Hematopoietic multipotent progenitor cell treated with erythropoietin and hydrocortisone succinate and interleukin-3 and kit ligand, for 6 days (in vitro differentiated cells): ENCODE measurements around the gene F12.
"Not testable (repeated sequence)": the region's sequence is repeated elsewhere in the genome, so short reads cannot be mapped to it uniquely, and the experiment has no call there.

ENCODE experiments used
- DNase-seq: peaks from one replicate; pipeline ENCODE4 v3.0.0-alpha.2; 2015

The F12 gene

DNA sequence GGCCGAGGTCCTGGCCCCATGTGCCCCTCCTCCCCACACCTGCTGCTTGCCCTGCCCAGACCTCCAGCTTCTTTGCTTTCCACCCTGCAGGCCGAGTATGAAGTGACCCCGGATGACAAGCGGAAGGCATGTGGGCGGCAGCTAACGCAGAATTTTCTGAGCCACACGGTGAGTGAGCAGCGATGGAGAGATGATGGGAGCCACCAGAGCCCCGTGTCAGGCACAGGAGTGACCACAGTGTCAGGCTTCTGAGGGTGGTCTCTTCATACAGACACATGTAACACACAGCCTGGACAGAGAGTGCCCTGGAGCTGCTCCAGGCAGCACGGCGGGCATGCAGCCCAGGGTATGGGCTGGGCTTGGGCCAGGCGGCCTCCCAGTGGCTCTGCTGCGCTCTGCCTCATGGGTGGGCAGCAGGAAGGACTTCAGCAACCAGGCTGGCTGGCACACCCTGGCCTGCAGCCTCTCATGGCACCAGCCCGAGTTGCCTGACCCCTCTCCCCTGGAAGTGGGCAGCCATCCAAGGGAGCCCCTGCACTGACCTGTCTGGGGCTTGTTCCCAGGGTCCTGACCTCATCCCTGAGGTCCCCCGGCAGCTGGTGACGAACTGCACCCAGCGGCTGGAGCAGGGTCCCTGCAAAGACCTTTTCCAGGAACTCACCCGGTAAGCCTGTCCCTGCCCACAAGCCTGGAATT, 22.9 kb upstream of the F12 start:
- no peak for DNase-seq

DNA sequence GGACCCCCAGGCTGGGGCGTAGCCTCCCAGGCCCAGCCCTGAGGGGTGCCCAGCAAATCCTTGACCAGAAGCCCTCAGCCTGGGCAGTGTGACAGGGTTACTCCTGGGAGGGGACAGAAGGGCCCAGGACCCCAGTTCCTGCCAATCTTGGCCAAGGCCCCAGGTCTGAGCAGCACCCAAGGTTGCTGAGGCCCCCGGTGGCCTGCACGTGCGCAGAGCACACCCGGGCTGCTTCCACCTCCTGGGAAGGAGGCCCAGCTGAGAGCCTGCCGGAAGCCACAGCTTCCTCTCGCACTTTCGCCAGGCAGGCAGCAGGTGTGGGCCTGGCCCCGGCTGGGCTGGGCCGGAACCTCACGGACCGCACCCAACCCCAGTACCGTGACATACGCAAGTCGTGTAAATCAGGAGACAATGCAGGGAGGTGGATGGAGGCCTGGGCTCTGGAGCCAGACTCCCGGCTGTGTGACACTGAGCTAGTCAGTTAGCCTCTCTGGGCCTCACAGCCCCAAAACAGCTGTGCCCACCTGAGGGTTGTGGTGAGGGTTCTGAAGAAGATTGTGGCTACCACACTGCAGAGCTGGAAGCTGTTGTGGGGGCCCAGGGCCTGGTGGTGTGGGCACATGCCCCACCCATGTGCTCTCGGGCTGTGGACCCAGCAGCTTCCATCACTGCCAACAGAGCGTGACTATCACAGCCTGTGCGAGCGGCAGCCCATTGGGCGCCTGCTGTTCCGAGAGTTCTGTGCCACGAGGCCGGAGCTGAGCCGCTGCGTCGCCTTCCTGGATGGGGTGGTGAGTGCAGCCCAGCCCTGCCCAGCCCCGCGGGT, 22.2 kb upstream of the F12 start:
- DNase-seq = no peak

DNA sequence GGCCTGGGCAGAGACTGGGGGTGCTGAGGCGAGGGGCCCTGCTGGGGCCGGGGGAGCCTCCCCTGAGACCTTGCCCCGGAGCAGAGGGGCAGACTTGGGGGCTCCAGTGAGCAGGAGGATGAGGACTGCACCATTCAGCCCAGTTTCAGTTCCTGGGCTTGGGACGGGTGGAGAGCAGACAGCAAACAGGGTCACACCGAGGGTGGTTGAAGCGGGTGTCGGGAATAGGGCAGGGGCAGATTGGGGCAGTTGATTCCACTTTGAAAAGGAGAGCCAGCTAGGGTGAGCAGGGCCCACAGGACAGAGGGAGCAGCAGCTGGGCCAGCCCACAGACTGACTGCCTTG, 21.6 kb upstream of the F12 start:
- no peak for DNase-seq

DNA sequence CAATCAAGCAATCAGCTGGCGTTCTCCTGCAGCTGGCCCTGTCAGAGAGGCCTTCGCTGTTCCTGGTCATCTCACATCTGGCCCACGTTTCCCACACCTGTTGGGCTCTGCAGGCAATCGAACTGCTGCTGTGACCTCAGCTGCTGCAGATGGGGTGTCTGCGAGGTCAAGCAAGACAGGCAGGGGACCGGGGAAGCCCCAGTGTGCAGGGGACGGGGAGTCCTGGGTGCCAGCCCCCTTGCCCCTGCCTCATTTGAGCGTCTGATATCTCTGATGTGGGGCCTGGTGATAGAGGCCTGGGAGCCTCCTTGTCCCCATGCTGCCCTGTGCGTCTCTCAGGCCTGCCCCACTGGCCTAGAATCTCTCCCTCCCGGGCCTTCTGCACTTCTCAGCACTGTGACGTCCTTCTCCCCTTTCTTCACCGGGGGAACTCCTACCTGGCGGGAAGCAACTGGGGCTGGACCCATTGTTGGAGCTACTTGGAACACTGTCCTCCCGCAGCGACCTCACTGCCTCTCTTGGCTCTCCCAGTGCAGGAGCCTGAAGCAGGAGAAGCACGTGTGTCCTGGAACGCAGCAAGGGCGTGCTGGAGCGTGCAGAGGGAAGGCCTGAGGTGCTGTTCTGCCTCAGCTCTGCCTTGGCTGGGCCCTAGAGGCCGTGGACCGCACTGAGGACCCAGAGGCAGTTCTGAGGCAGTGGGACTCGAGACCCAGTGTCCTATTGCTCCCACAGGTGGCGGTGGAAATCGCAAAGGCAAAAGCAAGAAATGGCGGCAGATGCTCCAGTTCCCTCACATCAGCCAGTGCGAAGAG, 21.0 kb upstream of the F12 start:
- no peak for DNase-seq

DNA sequence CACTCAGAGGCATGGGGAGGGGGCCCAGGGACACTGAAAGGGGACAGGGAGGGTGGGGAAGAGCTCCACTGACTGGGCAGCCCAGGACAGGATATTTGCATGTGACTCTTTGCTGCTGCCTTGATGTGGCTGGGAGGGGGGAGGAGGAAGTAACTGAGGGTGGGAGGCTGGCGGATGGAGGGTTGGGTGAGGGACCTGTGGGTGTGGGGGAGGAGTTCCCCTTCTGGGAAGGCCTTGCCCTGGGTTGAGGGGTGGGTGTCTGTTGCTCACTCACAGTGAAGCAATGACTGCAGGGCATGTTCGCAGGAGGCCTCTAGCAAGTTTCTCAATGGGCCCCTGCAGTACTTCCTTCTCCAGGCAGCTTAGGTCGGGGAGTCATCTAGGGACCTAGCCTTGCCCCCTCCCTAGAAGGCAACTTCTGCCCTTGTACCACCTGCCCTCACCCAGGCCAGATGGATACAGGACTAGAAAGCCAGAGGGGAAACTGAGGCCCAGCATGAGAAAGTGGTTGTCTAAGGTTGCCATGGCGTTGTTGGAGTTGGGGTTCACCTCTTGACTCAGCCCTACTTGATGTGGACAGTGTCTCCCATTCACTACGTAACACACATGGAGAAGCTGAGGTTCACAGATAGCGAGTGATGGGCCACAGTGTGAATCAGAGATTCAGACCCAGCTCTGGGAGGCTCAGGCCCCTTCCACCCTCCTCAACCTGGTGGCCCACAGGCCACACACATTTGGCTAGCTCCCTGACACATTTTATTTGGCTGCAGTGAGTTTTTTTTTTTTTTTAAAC, 20.1 kb upstream of the F12 start:
- DNase-seq = peak; percentile 81

DNA sequence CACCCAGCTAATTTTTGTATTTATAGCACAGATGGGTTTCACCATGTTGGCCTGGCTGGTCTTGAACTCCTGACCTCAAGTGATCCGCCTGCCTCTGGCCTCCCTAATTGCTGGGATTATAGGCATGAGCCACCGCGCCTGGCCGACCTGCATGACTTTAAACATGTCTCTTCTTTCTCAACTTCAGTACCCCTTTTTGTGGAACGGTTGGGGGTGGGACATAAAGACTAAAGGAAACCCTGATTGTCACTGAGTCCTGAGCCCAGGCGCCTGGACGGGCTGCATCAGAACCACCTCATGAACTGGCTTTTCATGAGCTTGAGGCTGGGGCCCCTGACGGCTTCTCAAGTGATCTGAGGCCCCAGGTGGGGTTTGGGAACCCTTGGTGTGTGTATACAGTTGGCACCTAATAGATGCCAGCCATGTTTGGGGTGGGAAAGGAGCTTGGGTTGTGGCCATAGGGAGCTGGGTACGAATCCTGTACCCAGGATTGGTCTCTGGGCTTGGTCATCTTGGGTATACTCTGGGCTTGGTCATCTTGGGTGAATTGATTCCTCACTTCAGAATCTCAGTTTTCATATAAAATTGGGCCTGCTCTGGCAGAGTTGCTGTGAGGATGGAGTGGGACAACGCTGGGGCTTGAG, 19.3 kb upstream of the F12 start:
- DNase-seq = no peak

DNA sequence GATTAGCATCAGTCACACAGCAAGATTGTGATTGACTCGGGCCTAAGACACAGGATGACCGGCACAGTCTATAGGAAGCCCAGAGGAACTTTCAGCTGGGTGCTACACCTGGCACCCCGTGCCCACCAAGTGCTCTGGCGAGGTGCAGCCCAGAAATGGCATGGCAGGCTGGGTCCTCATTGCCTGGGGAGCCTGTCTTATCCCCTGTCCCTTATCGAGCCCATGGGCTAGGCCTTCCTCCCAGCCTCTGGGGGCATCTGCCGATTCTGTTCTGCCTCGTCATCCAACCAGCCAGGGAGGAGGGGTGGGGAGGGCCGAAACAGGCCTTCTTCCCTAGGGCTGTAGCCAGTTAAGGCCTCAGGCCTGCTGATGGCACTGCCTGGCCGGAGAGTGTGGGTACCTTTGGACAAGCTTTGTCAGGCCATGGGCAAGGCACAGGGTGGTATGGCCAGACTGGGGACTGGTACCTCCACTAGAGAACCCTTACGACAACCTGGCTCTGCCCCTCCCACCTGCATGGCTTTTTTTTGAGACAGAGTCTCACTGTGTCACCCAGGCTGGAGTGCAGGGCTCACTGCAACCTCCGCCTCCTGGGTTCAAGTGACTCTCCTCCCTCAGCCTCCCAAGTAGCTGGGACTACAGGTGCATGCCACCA, 18.7 kb upstream of the F12 start:
- peak; percentile 91 for DNase-seq

DNA sequence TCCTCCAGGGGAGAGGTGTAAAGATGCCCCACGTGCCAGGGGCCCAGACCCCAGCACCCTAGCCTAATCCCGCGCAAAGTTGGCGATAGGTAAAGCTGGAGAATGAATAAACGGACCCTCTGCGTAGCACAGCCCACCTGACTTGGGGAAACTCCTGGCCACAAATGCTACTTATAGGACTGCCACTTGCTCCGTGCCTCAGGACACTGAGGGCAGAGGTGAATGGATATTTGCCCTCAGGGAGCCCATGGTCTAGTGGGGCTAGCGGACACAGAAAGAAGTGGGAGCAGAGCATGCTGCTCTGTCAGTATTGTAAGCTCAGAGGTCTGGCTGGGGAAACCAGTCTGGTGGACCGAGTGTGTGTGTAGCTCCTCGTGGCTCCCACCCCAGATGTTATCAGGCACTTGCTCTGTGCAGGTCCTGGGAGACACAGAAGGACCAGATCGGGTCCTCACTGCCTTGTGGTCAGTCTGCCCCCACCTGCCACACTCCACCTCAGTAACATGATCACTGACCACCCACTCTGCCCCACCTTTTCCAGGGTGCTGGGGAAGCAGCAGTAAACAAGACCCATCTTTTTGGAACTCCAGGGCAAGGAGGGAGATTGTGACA, 18.0 kb upstream of the F12 start:
- peak; percentile 87 for DNase-seq

DNA sequence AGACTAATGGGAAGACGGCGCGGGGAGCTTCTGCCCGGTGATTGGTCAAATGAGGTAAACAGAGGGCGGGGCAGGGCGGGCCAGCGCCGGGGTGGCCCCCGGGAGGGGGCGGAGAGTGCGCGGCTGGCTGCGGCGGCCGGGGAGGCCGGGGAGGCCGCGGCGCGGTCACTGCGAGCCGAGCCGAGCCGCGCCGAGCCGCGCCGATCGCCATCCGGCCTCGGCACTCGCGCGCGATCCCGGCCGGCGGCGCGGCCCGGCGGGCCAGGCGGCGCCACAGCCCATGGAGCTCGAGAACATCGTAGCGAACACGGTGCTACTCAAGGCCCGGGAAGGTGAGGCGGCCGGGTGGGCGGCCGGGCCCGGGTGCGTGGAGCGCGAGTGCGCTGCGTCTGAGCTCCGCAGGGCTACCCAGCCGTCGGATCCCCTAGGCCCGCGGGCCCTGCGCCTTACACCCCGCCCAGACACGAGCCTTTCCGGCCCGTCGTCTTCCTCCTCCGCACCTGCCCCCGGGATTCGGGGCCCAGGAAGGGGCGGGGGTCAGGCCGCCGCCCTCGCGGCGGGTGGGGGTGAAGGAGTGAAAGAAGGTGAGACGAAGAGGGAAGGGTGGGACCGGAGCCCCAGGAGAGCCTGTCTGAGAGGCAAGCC, 17.3 kb upstream of the F12 start, which contains the start of gene GRK6:
Gene GRK6 (plus strand): TSS at position 111 of the 645 bp plus-strand sequence. CDS start 170 bp downstream, at position 281.
- peak; percentile 63 for DNase-seq

DNA sequence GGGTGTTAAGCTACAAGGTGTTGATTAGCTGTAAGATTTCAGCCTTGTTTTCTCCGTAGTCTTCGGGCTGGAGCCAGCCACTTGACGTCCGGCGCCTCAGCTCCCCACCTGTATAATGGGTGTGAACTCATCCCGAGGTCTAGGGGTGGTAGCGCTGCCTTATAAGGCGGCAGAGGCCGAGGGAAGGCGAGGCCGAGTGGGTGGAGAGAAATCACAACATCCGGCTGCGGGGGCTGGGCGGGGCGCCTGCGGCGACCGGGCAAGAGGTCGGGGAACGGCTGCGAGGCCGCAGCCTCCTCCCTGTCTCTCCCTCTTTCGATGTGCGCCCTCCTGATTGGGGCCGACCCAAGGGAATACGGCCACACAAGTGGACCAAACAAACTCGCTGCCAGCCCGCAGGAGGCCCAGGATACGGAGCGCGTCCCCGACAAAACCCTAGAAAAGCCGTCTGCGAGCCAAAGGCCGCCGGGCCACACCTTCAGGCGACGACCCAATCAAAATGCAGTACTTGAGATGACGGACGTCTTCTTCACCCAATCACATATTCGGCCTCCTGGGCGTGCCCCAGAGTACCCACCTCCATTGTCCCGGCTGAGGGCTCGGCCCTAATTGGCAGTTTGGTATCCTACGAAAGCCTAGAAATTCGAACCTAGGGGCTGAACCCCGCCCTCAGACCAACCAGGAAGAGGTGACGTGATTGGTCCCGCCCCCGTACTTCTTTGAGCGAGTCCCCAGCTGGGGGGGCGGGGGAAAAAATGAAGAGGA, 16.6 kb upstream of the F12 start:
- DNase-seq = peak; percentile 100

DNA sequence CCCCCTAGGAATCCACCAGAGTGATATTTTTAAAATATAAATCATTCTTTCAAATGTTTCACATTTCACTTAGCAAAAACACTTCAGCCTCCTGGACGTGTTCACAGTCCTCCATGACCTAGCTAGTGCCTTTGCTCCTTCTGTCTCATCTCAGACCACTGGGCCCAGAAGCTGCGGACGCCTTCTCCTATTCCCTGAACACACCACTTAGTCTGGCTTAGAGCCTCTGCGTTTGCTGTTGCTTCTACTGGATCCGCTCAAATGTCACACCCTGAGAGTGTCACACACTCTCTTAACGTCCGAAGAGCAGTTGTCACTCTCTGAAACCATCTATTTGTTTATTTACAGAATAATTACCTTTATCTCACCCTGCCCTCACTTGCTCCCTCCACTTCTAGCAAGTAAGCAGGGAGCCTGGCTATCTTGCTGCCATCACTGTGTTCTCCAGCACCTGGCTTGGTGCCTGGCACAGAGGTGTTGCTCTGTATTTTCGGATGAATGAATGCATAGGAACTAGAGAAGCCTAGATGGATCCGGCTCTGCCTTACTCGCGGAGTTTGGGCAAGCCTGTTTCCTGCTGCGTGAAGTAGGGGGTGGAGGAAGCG, 15.9 kb upstream of the F12 start:
- DNase-seq = no peak

DNA sequence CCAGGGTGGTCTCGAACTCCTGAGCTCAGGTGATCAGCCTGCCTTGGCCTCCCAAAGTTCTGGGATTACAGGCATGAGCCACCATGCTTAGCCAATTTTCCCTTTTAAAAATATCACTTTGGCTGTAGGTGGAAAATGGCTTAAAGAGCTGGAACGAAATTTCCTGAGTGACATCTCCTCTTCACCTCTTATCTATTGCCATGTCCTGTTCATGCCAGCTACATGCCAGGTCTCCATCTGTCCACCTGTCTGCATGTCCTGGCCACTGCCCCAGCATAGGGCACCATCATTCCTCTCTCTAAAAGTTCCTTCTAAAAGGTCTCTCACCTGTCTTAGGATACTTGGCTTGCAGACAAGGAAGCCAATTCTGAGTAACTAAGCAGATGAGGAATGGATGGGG, 14.3 kb upstream of the F12 start:
- DNase-seq = no peak

DNA sequence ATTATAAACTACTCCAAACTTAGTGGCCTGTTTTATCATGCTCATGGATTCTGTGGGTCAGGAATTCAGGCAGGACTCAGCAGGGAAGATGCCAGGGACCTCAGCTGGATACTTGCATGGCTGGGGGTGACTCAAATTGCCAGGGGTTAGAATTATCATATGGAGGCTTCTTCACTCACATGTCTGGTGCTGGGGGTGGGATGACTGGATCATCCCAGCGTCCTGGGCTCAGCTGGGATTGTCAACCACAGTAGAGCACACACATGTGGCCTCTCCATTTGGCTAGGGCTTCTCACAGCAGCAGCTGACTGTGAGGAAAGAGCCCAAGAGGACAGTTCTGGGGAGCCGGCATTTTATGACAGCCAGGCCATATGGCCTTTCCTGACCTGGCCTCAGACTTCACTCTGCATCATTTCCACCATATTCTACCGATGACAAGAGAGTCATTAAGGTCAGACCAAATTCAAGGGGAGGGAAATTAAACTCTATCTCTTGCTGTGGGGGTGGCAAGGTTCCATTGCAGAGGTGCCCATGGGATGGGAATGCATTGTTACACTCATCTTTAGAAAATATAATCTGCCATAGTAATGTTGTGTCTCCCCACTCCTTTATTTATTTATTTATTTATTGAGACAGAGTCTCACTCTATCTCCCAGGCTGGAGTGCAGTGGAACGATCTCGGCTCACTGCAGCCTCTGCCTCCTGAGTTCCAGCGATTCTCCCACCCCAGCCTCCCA, 11.9 kb upstream of the F12 start:
- DNase-seq = no peak

DNA sequence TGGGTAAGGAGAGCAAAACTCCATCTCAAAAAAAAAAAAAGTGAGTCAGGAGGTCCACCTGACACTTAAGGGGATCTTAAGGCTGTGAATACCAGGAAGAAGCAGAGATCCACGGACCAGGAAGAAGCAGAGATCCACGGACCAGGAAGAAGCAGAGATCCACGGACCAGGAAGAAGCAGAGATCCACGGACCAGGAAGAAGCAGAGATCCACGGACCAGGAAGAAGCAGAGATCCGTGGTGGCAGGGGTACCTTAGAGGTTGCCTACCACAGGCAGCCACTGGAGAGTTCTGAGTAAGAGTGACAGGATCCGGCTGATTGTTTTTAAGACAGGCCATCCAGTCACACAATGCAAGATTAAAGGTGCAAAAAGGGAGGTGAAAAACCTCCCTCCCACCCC, 11.1 kb upstream of the F12 start:
- not testable (repeated sequence) for DNase-seq

DNA sequence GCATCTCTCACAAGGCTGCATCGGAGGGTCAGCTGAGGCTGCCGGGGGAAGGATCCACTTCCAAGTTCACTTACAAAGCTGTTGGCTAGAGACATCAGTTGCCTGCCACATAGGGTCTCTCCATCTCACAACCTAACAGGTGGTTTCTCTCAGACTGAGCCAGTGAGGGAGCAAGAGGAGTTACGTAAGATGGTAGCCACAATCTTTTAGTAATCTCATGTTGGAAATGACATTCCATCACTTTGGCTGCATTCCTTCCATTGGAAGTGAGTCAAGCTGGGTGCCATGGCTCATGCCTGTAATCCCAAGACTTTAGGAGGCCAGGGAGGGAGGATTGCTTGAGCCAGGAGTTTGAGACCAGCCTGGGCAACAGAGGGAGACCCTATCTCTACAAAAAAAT, 9.7 kb upstream of the F12 start:
- no peak for DNase-seq

DNA sequence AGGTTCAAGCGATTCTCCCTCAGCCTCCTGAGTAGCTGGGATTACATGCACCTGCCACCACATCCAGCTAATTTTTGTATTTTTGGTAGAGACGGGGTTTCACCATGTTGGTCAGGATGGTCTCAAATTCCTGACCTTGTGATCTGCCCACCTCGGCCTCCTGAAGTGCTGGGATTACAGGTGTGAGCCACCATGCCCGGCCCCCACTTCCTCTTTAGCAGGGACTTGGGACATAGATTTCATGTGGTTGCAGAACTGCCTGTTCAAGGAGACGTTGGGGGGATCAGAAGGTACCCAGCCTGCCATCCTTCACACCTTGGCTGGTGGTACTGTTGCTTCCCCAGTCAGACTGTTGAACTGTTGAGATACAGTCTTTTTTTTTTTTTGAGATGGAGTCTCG, 7.7 kb upstream of the F12 start:
- DNase-seq = not testable (repeated sequence)

DNA sequence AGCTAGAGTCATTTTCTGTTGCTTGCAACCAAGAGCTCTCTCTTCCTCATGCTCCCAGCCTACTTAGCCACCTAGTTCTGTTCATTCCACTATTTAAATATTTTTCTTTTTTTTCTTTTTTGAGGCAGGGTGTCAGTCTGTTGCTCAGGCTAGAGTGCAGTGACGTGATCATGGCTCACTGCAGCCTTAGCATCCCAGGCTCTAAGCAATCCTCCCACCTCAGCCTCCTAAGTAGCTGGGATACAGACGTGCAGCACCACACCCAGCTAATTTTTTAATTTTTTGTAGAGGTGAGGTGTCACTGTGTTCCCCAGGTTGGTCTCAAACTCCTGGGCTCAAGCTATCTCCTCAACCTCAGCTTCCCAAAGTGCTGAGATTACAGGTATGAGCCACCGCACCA, 5.1 kb upstream of the F12 start:
- DNase-seq = no peak

DNA sequence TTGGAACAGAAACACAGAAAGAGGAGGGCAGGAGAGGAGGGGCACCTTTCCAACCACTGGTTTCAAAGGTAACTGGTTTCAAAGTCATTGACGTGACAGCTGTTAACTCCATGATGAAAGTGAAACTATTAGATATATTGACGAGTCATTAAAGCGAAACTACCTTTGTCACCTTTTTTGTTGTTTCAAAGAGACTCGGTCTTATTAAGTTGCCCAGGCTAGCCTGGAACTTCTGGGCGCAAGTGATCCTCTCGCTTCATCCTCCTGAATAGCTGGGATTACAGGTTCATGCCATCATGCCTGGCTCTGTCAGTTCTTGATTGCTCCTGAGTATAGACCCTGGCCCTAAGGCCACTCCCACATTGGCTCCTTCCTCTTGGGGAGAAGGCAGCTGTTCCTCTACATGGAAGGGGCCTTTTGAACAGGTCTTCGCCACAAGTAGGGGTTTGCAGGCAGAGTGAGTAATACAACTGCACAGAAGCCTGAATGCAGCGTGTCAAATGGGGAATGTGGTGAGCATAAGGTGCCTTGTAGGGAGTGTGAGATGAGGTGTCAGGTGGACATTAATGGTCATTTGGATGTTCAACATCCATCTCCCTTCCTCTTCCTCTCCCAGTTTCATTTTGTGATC, 3.4 kb upstream of the F12 start:
- DNase-seq = no peak
